DND-41 (cell line): ENCODE results near the gene CAGE1.

ENCODE experiments used
- ATAC-seq: fragments of 200-7000 bp; cut with Tn5 transposase; 3 replicates; pipeline ENCODE4 v1.9.1; 2021; ENCODE audit warnings: low read depth; ENCODE audit not compliant: insufficient read depth
- DNase-seq: peaks from one replicate; pipeline ENCODE4 v3.0.0-alpha.2; 2020
- H2AFZ ChIP-seq: 2 replicates; pipeline ENCODE4 v1.6.0; 2012; ENCODE audit warnings: low read depth, low read length
- H3K27ac ChIP-seq: 2 replicates; pipeline ENCODE4 v1.5.1; 2012; ENCODE audit warnings: low read length, inconsistent platforms
- H3K27me3 ChIP-seq: fragments of 200-600 bp; sonication (generic); 2 replicates; pipeline ENCODE4 v1.6.0; 2012; ENCODE audit warnings: low read length, mild to moderate bottlenecking, inconsistent platforms; ENCODE audit not compliant: insufficient read depth, poor library complexity
- H3K36me3 ChIP-seq: 2 replicates; pipeline ENCODE4 v1.5.1; 2012; ENCODE audit warnings: low read length, inconsistent platforms; ENCODE audit not compliant: insufficient read depth
- H3K4me1 ChIP-seq: 2 replicates; pipeline ENCODE4 v1.5.1; 2012; ENCODE audit warnings: mild to moderate bottlenecking, low read length; ENCODE audit not compliant: insufficient read depth
- H3K4me2 ChIP-seq: 2 replicates; pipeline ENCODE4 v1.6.0; 2012; ENCODE audit warnings: mild to moderate bottlenecking, moderate library complexity, low read length, inconsistent platforms; ENCODE audit not compliant: insufficient read depth
- H3K4me3 ChIP-seq, 2 experiments: fragments of 200-600 bp in 1 of 2; shearing (Covaris generic) in 1 of 2; 2 replicates each; pipeline ENCODE4 v1.5.1; 2012 to 2016; ENCODE audit warnings: inconsistent platforms in 2 of 2, low read length in 2 of 2, mild to moderate bottlenecking in 2 of 2, low read depth in 1 of 2, moderate library complexity in 1 of 2
- H3K79me2 ChIP-seq: 2 replicates; pipeline ENCODE4 v1.6.0; 2012; ENCODE audit warnings: low read length, inconsistent platforms; ENCODE audit not compliant: insufficient read depth
- H3K9ac ChIP-seq: 2 replicates; pipeline ENCODE4 v1.6.0; 2012; ENCODE audit warnings: low read depth, mild to moderate bottlenecking, inconsistent platforms, low read length, moderate library complexity
- H3K9me3 ChIP-seq: 2 replicates; pipeline ENCODE4 v1.5.1; 2012; ENCODE audit warnings: low read length, moderate library complexity, mild to moderate bottlenecking, inconsistent platforms; ENCODE audit not compliant: insufficient read depth, severe bottlenecking
- H4K20me1 ChIP-seq: 2 replicates; pipeline ENCODE4 v1.6.0; 2012; ENCODE audit warnings: low read length; ENCODE audit not compliant: insufficient read depth
- CTCF ChIP-seq: IDR thresholded peaks from 2 replicates; pipeline ENCODE4 v1.5.1; 2012; ENCODE audit warnings: borderline replicate concordance, low read length, moderate library complexity, mild to moderate bottlenecking; ENCODE audit not compliant: poor library complexity, severe bottlenecking; ENCODE audit errors: extremely low read depth
- EZH2 ChIP-seq: IDR thresholded peaks from 3 replicates; pipeline ENCODE4 v1.6.1; 2012; ENCODE audit warnings: borderline replicate concordance, low read depth, mild to moderate bottlenecking, moderate library complexity, low read length, inconsistent platforms; ENCODE audit not compliant: severe bottlenecking

CAGE1 gene

GRCh38 chr6:7401075-7401474 lies 11.5 kb upstream of the CAGE1 start:
- Histone ChIP-seq H3K27me3 (no peaks in the 10 kb centered on the region), H3K79me2 (no peaks in the 10 kb centered on the region), H3K4me2 (no peak overlapping the region), H2AFZ (no peak overlapping the region), H3K36me3 (peaks cover 96% of the 10 kb centered on the region), H3K9ac (no peak overlapping the region), H3K4me3 (no peak overlapping the region), H3K9me3 (no peaks in the 10 kb centered on the region), H4K20me1 (no peaks in the 10 kb centered on the region; the same call in 1 of the 2 replicates), H3K27ac (no peak overlapping the region), H3K4me1 (no peaks in the 10 kb centered on the region)
- TF ChIP-seq EZH2: no peak
- no peak for TF ChIP-seq CTCF
- DNase-seq (no peak), ATAC-seq (no peak)

- peaks cover 33% of the 10 kb centered on the region for H3K4me1 ChIP-seq
- no peaks in the 10 kb centered on the region for H3K9me3 ChIP-seq
- peaks cover 43% of the 10 kb centered on the region for H3K79me2 ChIP-seq
- peak overlapping the region; percentile 99; the same call in 1 of the 2 replicates for H3K4me2 ChIP-seq
- TF ChIP-seq EZH2 (no peak), CTCF (no peak)
- H3K9ac ChIP-seq: peak overlapping the region; percentile 78
- H3K36me3 ChIP-seq: peaks cover 50% of the 10 kb centered on the region
- ATAC-seq (no peak), DNase-seq (no peak)
- no peaks in the 10 kb centered on the region for H3K27me3 ChIP-seq
- no peak overlapping the region for H3K27ac ChIP-seq
- no peak overlapping the region for H2AFZ ChIP-seq
- H4K20me1 ChIP-seq: peaks cover 14% of the 10 kb centered on the region; the same call in 1 of the 2 replicates
- no peak overlapping the region for H3K4me3 ChIP-seq
Measured at GRCh38 chr6:7392402-7392801, 2.9 kb upstream of the CAGE1 start.

GRCh38 chr6:7391151-7391550 lies 1.6 kb upstream of the CAGE1 start:
- no peak overlapping the region for H3K27ac ChIP-seq
- no peaks in the 10 kb centered on the region for H3K27me3 ChIP-seq
- H3K4me1 ChIP-seq: peaks cover 33% of the 10 kb centered on the region
- peaks cover 43% of the 10 kb centered on the region for H3K79me2 ChIP-seq
- no peaks in the 10 kb centered on the region for H3K9me3 ChIP-seq
- no peak for TF ChIP-seq EZH2
- no peak for TF ChIP-seq CTCF
- peak overlapping the region; percentile 99 for H3K4me2 ChIP-seq
- peaks cover 38% of the 10 kb centered on the region for H3K36me3 ChIP-seq
- H3K4me3 ChIP-seq: peak overlapping the region; percentile 75 to 81; a peak in 3 of 4 replicates
- no peak for ATAC-seq
- H3K9ac ChIP-seq: peak overlapping the region; percentile 78
- H4K20me1 ChIP-seq: peaks cover 14% of the 10 kb centered on the region; the same call in 1 of the 2 replicates
- H2AFZ ChIP-seq: no peak overlapping the region
- DNase-seq: no peak
